Measurements from ENCODE around the gene IFNGR2. TPM values are rescaled to one million over a fixed set of nuclear protein-coding genes. Genes with fewer than 3 reads are reported as not detected.

IFNGR2 gene
- total and polyA plus RNA-seq, 2 of the 13 experiments (the other 11 are each of a cell fraction or from before 2014, with no cell fraction given): 61.3 to 117 TPM

- TF ChIP-seq, protein P1, sequence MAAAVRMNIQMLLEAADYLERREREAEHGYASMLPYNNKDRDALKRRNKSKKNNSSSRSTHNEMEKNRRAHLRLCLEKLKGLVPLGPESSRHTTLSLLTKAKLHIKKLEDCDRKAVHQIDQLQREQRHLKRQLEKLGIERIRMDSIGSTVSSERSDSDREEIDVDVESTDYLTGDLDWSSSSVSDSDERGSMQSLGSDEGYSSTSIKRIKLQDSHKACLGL (CRISPR knock-in tag; IDR thresholded peaks at IDR 0.05): peak; percentile 50; the same call in 1 of the 2 replicates
- TF ChIP-seq SIX4 (CRISPR knock-in tag; IDR thresholded peaks at IDR 0.05) (no peak), SALL2 (CRISPR knock-in tag; IDR thresholded peaks at IDR 0.05) (no peak), SALL1 (CRISPR knock-in tag; IDR thresholded peaks at IDR 0.05) (no peak), ZNF879 (CRISPR knock-in tag; IDR thresholded peaks at IDR 0.05) (no peak), ZNF350 (CRISPR knock-in tag; IDR thresholded peaks at IDR 0.05; ENCODE audit: borderline replicate concordance, low read depth) (no peak), PITX1 (CRISPR knock-in tag; IDR thresholded peaks at IDR 0.05) (no peak), EZH2 (conservative IDR thresholded peaks at IDR 0.05; ENCODE audit: low read depth, low read length) (no peak), BCL6 (CRISPR knock-in tag; IDR thresholded peaks at IDR 0.05) (no peak), REPIN1 (CRISPR knock-in tag; IDR thresholded peaks at IDR 0.05; ENCODE audit: borderline replicate concordance, low read depth) (0 out of 2 replicates have a peak, but pooled peaks have one; percentile 11), MNT (IDR thresholded peaks at IDR 0.05) (no peak), ETS1 (CRISPR knock-in tag; IDR thresholded peaks at IDR 0.05) (no peak), MEIS1 (CRISPR knock-in tag; IDR thresholded peaks at IDR 0.05; ENCODE audit: borderline replicate concordance) (no peak), BORCS8-MEF2B (CRISPR knock-in tag; IDR thresholded peaks at IDR 0.05) (0 out of 2 replicates have a peak, but pooled peaks have one; percentile 20), SRSF4 (IDR thresholded peaks at IDR 0.05; ENCODE audit: low read depth, low read length, poor library complexity, severe bottlenecking) (no peak), SRF (IDR thresholded peaks at IDR 0.05; ENCODE audit: low read depth, low read length) (no peak), ZGPAT (CRISPR knock-in tag; IDR thresholded peaks at IDR 0.05) (no peak), KDM3A (CRISPR knock-in tag; IDR thresholded peaks at IDR 0.05; ENCODE audit: low read depth) (no peak), ZSCAN20 (CRISPR knock-in tag; IDR thresholded peaks at IDR 0.05; ENCODE audit: borderline replicate concordance) (no peak)
- TF ChIP-seq, protein P2, sequence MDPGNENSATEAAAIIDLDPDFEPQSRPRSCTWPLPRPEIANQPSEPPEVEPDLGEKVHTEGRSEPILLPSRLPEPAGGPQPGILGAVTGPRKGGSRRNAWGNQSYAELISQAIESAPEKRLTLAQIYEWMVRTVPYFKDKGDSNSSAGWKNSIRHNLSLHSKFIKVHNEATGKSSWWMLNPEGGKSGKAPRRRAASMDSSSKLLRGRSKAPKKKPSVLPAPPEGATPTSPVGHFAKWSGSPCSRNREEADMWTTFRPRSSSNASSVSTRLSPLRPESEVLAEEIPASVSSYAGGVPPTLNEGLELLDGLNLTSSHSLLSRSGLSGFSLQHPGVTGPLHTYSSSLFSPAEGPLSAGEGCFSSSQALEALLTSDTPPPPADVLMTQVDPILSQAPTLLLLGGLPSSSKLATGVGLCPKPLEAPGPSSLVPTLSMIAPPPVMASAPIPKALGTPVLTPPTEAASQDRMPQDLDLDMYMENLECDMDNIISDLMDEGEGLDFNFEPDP (CRISPR knock-in tag; conservative IDR thresholded peaks at IDR 0.05): no peak
- TF ChIP-seq, protein P3, sequence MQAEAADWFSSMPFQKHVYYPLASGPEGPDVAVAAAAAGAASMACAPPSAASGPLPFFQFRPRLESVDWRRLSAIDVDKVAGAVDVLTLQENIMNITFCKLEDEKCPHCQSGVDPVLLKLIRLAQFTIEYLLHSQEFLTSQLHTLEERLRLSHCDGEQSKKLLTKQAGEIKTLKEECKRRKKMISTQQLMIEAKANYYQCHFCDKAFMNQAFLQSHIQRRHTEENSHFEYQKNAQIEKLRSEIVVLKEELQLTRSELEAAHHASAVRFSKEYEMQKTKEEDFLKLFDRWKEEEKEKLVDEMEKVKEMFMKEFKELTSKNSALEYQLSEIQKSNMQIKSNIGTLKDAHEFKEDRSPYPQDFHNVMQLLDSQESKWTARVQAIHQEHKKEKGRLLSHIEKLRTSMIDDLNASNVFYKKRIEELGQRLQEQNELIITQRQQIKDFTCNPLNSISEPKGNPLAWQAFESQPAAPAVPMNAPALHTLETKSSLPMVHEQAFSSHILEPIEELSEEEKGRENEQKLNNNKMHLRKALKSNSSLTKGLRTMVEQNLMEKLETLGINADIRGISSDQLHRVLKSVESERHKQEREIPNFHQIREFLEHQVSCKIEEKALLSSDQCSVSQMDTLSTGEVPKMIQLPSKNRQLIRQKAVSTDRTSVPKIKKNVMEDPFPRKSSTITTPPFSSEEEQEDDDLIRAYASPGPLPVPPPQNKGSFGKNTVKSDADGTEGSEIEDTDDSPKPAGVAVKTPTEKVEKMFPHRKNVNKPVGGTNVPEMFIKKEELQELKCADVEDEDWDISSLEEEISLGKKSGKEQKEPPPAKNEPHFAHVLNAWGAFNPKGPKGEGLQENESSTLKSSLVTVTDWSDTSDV (CRISPR knock-in tag; IDR thresholded peaks at IDR 0.05): no peak; the same call in 1 of the 2 replicates
Observed at GRCh38 chr21:33478935-33479678, 75.9 kb downstream of the IFNGR2 start (continued).

Data from HepG2 (cell line).